Measurements from ENCODE around the gene SUCLG2.

The SUCLG2 gene

GRCh38 chr3:67433109-67433508 is 221.3 kb downstream of the SUCLG2 start:
- DNase-seq: no peak

DNA sequence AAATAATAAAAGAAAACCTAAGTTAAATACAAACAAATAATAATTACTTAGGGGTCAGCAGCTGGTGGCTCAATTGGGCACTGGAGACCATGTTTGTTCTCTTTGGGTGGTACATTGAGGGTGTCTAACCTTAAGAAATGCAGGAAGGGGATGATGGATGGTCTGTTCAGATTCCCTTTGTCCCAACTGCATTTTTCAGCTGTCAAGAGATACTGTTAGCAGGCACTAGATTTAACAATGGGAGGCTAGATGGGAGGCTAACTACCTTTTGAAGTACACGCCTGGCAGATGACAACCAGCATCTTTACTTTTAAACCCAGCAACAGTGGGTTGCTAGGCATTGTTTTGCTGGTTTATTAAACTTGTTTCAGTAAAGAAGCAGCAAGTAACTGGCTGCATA is 222.5 kb downstream of the SUCLG2 start:
- DNase-seq: no peak

DNA sequence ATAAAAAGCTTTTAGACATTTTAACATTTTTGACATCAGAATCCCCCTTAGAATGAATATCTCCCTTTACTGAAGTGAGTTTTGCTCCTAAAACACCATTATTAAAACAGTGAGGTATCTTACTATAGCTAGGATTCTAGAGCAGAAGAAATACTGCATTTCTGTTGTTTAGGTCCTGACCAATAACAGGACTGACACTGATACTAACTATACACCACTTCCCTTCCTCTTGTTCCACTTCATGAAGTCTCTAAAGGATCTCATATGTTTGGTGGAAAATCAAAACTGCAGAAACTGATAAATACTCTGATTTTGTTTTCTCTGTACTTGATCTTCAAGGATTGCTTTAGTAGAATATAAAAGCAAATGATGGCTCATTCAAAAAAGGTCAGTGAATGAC is 230.7 kb downstream of the SUCLG2 start:
- no peak for DNase-seq

GRCh38 chr3:67421912-67422311 is 232.5 kb downstream of the SUCLG2 start:
- DNase-seq: no peak

- no peak for DNase-seq
Observed at GRCh38 chr3:67419779-67420178, 234.6 kb downstream of the SUCLG2 start.

DNA sequence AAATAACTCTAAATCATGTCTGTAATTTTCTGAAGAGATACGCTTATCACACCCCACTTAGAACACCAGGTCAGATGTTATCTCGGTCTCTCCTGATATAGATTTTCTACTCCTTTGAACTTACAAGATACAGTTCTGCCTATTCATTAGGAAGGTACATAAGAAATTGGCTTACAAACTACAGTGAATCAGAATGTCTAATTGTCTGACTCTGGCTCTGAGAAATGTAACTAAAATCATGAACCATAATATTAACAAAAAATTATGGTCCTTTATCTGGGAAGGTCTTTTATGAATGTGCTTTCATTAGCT is 235.2 kb downstream of the SUCLG2 start:
- no peak for DNase-seq

- DNase-seq: no peak
Observed at GRCh38 chr3:67418426-67419217, 235.8 kb downstream of the SUCLG2 start.

DNA sequence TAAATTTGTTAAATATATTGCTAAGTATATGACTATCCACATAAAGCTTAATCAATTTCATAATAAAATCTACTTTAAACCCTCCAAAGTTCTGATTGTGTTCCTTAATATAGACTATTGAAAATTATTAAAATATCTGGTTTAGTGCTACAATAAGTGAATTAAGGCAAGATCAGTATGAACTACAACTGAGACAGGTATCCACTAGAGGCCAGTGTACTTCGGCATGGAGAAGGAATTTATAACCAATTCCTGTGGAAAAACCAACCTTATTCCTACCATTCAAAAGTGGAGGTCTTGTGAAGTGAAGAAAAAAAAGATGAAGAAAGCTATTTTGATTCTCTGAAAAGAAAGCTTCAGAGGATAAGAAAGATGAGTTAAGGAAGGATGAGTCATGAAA is 237.7 kb downstream of the SUCLG2 start:
- no peak for DNase-seq

GRCh38 chr3:67415511-67415910 is 238.9 kb downstream of the SUCLG2 start:
- no peak for DNase-seq

- DNase-seq: no peak
Observed at GRCh38 chr3:67414740-67415139, 239.7 kb downstream of the SUCLG2 start.

- no peak for DNase-seq
Observed at GRCh38 chr3:67405193-67405592, 249.2 kb downstream of the SUCLG2 start.

GRCh38 chr3:67402873-67403272 is 251.5 kb downstream of the SUCLG2 start:
- DNase-seq: no peak

DNA sequence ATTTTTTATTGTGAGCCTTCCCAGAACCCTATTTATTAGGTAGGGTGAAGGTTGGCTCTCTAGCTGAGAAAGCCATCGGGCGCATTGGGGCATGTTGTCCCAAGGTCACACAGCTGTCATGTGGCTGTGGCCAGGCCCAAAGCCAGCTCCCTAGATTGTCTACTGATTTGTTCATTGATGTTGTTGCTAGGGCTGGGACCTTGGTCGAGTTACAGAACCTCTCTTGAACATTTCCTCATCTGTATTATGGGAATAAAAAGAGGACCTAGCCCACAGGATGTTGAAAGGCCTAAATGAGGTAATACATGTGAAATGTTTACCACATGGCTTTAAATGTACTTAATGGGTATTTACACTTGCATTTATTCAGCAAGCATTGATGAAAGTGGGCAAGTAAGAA is 252.5 kb downstream of the SUCLG2 start:
- DNase-seq: no peak

GRCh38 chr3:67400476-67400875 is 253.9 kb downstream of the SUCLG2 start:
- DNase-seq: no peak

- no peak for DNase-seq
Observed at GRCh38 chr3:67389176-67389575, 265.2 kb downstream of the SUCLG2 start.

GRCh38 chr3:67388738-67389137 is 265.7 kb downstream of the SUCLG2 start:
- no peak for DNase-seq

GRCh38 chr3:67386451-67386850 is 268.0 kb downstream of the SUCLG2 start:
- no peak for DNase-seq

GRCh38 chr3:67384760-67385397 is 269.5 kb downstream of the SUCLG2 start:
- peak; percentile 63 for DNase-seq

DNA sequence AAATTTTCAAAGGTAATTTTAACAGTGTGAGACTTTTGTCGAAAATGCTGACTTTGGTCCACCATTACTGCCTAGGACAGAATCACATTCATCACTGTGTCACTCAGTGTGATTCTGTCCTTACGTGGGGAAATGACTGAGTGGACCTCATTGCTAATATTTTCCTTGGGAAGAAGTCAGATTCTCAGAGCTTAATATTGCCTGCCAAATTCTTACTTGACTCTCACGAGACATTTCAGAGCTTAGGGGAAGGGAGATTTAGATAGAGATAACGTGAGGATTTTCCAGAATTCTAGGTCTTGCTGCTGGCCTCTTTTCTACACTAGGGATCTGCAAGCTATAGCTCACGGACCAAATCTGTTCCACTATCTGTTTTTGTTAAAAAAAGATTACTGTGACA is 270.4 kb downstream of the SUCLG2 start:
- DNase-seq: no peak

- DNase-seq: no peak
Observed at GRCh38 chr3:67383379-67383778, 271.0 kb downstream of the SUCLG2 start.

GRCh38 chr3:67382536-67382935 is 271.9 kb downstream of the SUCLG2 start:
- no peak for DNase-seq

- no peak for DNase-seq
Observed at GRCh38 chr3:67381667-67382272, 272.6 kb downstream of the SUCLG2 start.

DNA sequence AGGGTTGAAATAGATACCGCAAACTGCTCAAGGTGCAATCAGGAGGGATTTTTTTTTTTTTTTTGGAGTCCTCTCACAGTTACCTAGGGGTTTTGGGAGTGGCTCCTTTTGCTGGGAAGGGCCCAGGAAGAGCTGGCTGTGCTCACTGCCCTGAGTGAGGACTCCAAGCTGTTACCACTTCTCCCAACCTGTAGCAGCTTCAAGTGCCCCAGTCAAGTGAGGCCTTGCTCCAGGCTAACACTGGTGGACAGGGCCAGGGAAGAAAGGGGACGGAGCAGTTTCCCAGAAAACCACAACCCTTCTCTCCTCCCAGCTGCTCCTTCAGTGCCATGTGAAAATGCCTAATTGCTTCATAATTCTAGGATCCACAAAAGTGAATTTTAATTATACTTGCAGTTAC is 274.3 kb downstream of the SUCLG2 start:
- no peak for DNase-seq

DNA sequence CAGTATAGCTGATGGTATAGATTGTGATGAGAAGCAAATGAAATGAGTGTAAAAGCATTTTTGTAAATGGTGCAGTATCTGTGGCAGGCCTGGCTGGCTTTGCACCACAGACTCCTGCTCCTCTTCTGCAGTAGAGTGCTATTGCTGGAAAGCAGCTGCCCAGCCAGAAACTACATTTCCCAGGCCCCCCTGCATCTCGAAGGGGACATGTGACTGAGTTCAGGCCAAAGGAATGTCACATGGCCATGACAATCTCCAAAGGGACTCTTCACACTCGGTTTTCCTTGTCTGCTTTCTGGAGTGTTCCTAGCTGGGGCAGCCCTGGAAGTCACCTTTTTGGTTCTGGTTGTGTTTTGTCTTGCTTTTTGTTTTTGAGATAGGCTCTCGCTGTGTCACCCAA is 277.1 kb downstream of the SUCLG2 start:
- DNase-seq: no peak

DNA sequence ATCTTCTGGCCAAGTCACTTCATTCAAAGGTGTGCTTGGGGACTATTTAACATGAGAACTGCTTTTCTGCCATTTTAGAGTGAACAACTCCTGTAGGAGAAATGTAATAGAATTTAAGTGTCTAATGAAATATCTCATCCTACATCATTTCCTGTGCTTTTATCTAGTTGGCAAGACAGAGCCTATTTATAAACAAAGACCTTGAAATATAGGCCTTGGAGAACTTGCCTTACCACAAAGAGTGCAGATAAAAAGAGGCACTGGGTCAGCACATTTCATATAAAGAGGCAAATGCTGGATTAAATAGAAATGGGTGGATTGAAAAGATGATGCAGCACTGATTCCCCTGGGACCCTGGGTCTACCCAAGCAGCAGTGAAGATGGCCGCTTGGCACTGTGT is 278.0 kb downstream of the SUCLG2 start:
- DNase-seq: no peak
